Liver (tissue), 9 donors: Measurements from ENCODE around the gene SLC2A14. TPM values are rescaled to one million over a fixed set of nuclear protein-coding genes. Genes with fewer than 3 reads are reported as not detected.
"Not testable (repeated sequence)": the region's sequence is repeated elsewhere in the genome, so short reads cannot be mapped to it uniquely, and the experiment has no call there.

Source experiments
- DNase-seq: peaks from one replicate; pipeline ENCODE4 v3.0.0-alpha.2; 2017; ENCODE audit warnings: low spot score
- H3K27ac ChIP-seq, 2 donors: one replicate each; pipeline ENCODE4 v1.7.0; 2013; ENCODE audit warnings: inconsistent platforms in 2 of 2, low read length in 2 of 2, control low read depth in 1 of 2, low read depth in 1 of 2, mild to moderate bottlenecking in 1 of 2
- H3K27me3 ChIP-seq, 4 donors: one replicate each; pipeline versions ENCODE4 v1.6.1 to v1.7.0; 2013; ENCODE audit warnings: low read length in 3 of 4, inconsistent platforms in 1 of 4, mild to moderate bottlenecking in 1 of 4, moderate library complexity in 1 of 4; ENCODE audit not compliant: control insufficient read depth in 4 of 4, insufficient read depth in 4 of 4
- H3K36me3 ChIP-seq, 4 donors: one replicate each; pipeline versions ENCODE4 v1.6.1 to v1.7.0; 2013; ENCODE audit warnings: low read length in 3 of 4, mild to moderate bottlenecking in 3 of 4, low read depth in 1 of 4, moderate library complexity in 1 of 4; ENCODE audit not compliant: control insufficient read depth in 4 of 4, insufficient read depth in 3 of 4
- H3K4me1 ChIP-seq, 4 donors: one replicate each; pipeline versions ENCODE4 v1.6.1 to v1.7.0; 2013; ENCODE audit warnings: low read length in 3 of 4, mild to moderate bottlenecking in 3 of 4, moderate library complexity in 1 of 4; ENCODE audit not compliant: control insufficient read depth in 4 of 4, insufficient read depth in 4 of 4
- H3K4me3 ChIP-seq, 3 donors: one replicate each; pipeline versions ENCODE4 v1.6.1 to v1.7.0; 2013; ENCODE audit warnings: low read length in 3 of 3, control low read depth in 1 of 3, low read depth in 1 of 3, mild to moderate bottlenecking in 1 of 3
- H3K9ac ChIP-seq, 2 donors: one replicate each; pipeline ENCODE4 v1.7.0; 2013; ENCODE audit warnings: low read length in 2 of 2, mild to moderate bottlenecking in 2 of 2, moderate library complexity in 2 of 2, control low read depth in 1 of 2, low read depth in 1 of 2
- H3K9me3 ChIP-seq, 4 donors: one replicate each; pipeline versions ENCODE4 v1.6.1 to v1.7.0; 2013; ENCODE audit warnings: low read length in 3 of 4; ENCODE audit not compliant: control insufficient read depth in 4 of 4
- EGR1 ChIP-seq, 2 donors: IDR thresholded peaks; 2 replicates each; pipeline ENCODE4 v1.6.1; 2016 to 2018; ENCODE audit warnings: antibody characterized with exemption in 2 of 2, low read depth in 2 of 2
- FOXA1 ChIP-seq: IDR thresholded peaks from 2 replicates; pipeline ENCODE4 v1.6.1; 2016; ENCODE audit warnings: antibody characterized with exemption
- FOXA2 ChIP-seq: IDR thresholded peaks from 2 replicates; pipeline ENCODE4 v1.6.1; 2016; ENCODE audit warnings: antibody characterized with exemption
- GABPA ChIP-seq, 2 donors: IDR thresholded peaks in 1 of 2; conservative IDR thresholded peaks in 1 of 2; 2 replicates each; pipeline ENCODE4 v1.6.1; 2016; ENCODE audit warnings: antibody characterized with exemption in 2 of 2, mild to moderate bottlenecking in 1 of 2, moderate library complexity in 1 of 2
- HNF4A ChIP-seq, 2 donors: conservative IDR thresholded peaks; 2 replicates each; pipeline ENCODE4 v1.6.1; 2016; ENCODE audit warnings: antibody characterized with exemption in 2 of 2, mild to moderate bottlenecking in 2 of 2
- HNF4G ChIP-seq: IDR thresholded peaks from 2 replicates; pipeline ENCODE4 v1.6.1; 2016; ENCODE audit warnings: antibody characterized with exemption
- JUND ChIP-seq, 2 donors: IDR thresholded peaks; 2 replicates each; pipeline ENCODE4 v1.6.1; 2016; ENCODE audit warnings: antibody characterized with exemption in 2 of 2
- NR2F2 ChIP-seq: IDR thresholded peaks from 2 replicates; pipeline ENCODE4 v1.6.1; 2016; ENCODE audit warnings: antibody characterized with exemption
- RAD21 ChIP-seq, 2 donors: IDR thresholded peaks; 2 replicates each; pipeline ENCODE4 v1.6.1; 2016; ENCODE audit warnings: antibody characterized with exemption in 2 of 2, mild to moderate bottlenecking in 2 of 2
- RXRA ChIP-seq, 2 donors: IDR thresholded peaks; 2 replicates each; pipeline ENCODE4 v1.6.1; 2017 to 2018; ENCODE audit warnings: antibody characterized with exemption in 2 of 2, mild to moderate bottlenecking in 1 of 2
- SP1 ChIP-seq: IDR thresholded peaks from 2 replicates; pipeline ENCODE4 v1.6.1; 2018; ENCODE audit warnings: antibody characterized with exemption, mild to moderate bottlenecking
- TAF1 ChIP-seq: conservative IDR thresholded peaks from 2 replicates; pipeline ENCODE4 v1.6.1; 2016; ENCODE audit warnings: antibody characterized with exemption, mild to moderate bottlenecking
- YY1 ChIP-seq: IDR thresholded peaks from 2 replicates; pipeline ENCODE4 v1.6.1; 2016; ENCODE audit warnings: antibody characterized with exemption, mild to moderate bottlenecking
- WGBS: extraction: QIAGEN DNeasy Blood & Tissue Kit; methylation state at CpG from one replicate; pipeline ENCODE4 v1.1.7; 2013; 5-methylcytosine and 5-hydroxymethylcytosine counted together
- polyA plus RNA-seq, 2 donors: library from polyadenylated mRNA; stranded (reverse) in 1 of 2; unstranded in 1 of 2; fragments of 200-250 nt in 1 of 2; fragments of >200 nt in 1 of 2; fragmentation: Nextera tagmentation in 1 of 2; extraction: Ambion mirVana in 1 of 2; gene quantifications; one replicate each; pipeline versions ENCODE4 v1.2.1 to v1.2.3, GENCODE V29; 2013 to 2015
- total RNA-seq, 2 donors: library from RNA; depleted of rRNA; stranded (reverse); fragments of >200 nt; gene quantifications; one replicate each; pipeline ENCODE4 v1.2.3, GENCODE V29; 2014
- TF ChIP-seq, protein P1 (sequence below): fragments of 150-350 bp; IDR thresholded peaks from 2 replicates; pipeline ENCODE4 v1.5.1; 2017; ENCODE audit warnings: improper control_type of control experiment, low read depth, low read length; ENCODE audit not compliant: missing input control
- TF ChIP-seq, protein P2 (sequence below): IDR thresholded peaks from 2 replicates; pipeline ENCODE4 v1.6.1; 2016; ENCODE audit warnings: antibody characterized with exemption
- TF ChIP-seq, protein P3 (sequence below): IDR thresholded peaks from 2 replicates; pipeline ENCODE4 v1.6.1; 2016; ENCODE audit warnings: antibody characterized with exemption, mild to moderate bottlenecking
- donor health status: healthy.
- donor health status: healthy.
- donor health status: healthy.
- donor health status: healthy.
- donor health status: healthy.

The SLC2A14 gene
- total and polyA plus RNA-seq, 4 donors, result 22.7 TPM; not detected in 3

DNA sequence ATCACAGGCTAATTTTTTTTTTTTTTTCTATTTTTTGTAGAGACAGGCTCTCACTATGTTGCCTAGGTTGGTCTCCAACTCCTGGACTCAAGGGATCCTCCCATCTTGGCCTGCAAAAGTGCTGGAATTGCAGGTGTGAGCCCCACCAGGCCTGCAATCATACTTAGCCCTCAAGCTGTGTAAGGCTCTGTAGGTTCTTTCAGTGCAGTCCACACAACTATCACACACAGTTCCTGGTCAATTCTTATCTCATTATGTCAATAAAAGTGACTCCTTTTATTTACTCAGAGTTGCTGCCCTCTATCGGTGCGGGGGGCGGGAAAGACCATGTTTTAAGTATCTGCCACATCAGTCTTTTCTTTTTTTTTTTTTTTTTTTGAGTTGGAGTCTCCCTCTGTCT is 34.3 kb upstream of the SLC2A14 start:
- H3K4me1 ChIP-seq, result no peaks in the 10 kb centered on the region
- TF ChIP-seq HNF4A (conservative IDR thresholded peaks at IDR 0.05) (peak; percentile 51 to 55), EGR1 (IDR thresholded peaks at IDR 0.05; ENCODE audit: low read depth in 2 of 2) (no peak), TAF1 (no peak), JUND (IDR thresholded peaks at IDR 0.05) (peak; percentile 84 to 86), SP1 (peak; percentile 47), GABPA (IDR thresholded peaks at IDR 0.05 in 1 of 2, conservative IDR thresholded peaks at IDR 0.05 in 1 of 2) (no peak), HNF4G (no peak), RAD21 (IDR thresholded peaks at IDR 0.05) (peak; percentile 60 to 66), RXRA (IDR thresholded peaks at IDR 0.05) (peak in 1 of 2 donors; percentile 23), FOXA1 (peak; percentile 59), YY1 (no peak), NR2F2 (no peak), FOXA2 (peak; percentile 90)
- TF ChIP-seq, protein P1, sequence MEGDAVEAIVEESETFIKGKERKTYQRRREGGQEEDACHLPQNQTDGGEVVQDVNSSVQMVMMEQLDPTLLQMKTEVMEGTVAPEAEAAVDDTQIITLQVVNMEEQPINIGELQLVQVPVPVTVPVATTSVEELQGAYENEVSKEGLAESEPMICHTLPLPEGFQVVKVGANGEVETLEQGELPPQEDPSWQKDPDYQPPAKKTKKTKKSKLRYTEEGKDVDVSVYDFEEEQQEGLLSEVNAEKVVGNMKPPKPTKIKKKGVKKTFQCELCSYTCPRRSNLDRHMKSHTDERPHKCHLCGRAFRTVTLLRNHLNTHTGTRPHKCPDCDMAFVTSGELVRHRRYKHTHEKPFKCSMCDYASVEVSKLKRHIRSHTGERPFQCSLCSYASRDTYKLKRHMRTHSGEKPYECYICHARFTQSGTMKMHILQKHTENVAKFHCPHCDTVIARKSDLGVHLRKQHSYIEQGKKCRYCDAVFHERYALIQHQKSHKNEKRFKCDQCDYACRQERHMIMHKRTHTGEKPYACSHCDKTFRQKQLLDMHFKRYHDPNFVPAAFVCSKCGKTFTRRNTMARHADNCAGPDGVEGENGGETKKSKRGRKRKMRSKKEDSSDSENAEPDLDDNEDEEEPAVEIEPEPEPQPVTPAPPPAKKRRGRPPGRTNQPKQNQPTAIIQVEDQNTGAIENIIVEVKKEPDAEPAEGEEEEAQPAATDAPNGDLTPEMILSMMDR, result peak; percentile 56
- TF ChIP-seq, protein P2, sequence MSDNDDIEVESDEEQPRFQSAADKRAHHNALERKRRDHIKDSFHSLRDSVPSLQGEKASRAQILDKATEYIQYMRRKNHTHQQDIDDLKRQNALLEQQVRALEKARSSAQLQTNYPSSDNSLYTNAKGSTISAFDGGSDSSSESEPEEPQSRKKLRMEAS, result no peak
- TF ChIP-seq, protein P3, sequence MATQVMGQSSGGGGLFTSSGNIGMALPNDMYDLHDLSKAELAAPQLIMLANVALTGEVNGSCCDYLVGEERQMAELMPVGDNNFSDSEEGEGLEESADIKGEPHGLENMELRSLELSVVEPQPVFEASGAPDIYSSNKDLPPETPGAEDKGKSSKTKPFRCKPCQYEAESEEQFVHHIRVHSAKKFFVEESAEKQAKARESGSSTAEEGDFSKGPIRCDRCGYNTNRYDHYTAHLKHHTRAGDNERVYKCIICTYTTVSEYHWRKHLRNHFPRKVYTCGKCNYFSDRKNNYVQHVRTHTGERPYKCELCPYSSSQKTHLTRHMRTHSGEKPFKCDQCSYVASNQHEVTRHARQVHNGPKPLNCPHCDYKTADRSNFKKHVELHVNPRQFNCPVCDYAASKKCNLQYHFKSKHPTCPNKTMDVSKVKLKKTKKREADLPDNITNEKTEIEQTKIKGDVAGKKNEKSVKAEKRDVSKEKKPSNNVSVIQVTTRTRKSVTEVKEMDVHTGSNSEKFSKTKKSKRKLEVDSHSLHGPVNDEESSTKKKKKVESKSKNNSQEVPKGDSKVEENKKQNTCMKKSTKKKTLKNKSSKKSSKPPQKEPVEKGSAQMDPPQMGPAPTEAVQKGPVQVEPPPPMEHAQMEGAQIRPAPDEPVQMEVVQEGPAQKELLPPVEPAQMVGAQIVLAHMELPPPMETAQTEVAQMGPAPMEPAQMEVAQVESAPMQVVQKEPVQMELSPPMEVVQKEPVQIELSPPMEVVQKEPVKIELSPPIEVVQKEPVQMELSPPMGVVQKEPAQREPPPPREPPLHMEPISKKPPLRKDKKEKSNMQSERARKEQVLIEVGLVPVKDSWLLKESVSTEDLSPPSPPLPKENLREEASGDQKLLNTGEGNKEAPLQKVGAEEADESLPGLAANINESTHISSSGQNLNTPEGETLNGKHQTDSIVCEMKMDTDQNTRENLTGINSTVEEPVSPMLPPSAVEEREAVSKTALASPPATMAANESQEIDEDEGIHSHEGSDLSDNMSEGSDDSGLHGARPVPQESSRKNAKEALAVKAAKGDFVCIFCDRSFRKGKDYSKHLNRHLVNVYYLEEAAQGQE, result no peak
- H3K36me3 ChIP-seq, result no peaks in the 10 kb centered on the region
- no peak overlapping the region for H3K27ac ChIP-seq
- 10% methylated on average over 3 of the region's 3 CpGs for WGBS
- no peaks in the 10 kb centered on the region for H3K9me3 ChIP-seq
- H3K9ac ChIP-seq, result no peak overlapping the region
- H3K27me3 ChIP-seq, result no peaks in the 10 kb centered on the region
- peak; percentile 69 for DNase-seq
- no peak overlapping the region for H3K4me3 ChIP-seq

DNA sequence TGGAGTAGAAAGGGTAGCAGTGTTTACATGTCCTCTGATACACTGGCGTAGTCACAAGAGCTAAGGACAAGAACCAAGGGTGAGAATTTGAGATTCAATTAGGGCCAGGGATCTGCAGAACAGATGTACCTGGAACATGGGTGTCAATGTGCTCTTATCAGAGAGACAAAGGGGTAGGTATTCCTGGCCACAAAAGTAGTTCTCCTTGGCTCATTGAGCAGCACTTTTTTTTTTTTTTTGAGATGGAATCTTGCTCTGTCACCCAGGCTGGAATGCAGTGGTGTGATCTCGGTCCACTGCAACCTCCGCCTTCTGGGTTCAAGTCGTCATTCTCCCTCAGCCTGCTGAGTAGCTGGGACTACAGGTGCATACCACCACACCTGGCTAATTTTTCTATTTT is 33.6 kb upstream of the SLC2A14 start:
- not testable (repeated sequence) for H3K27ac ChIP-seq
- 81% methylated on average over 4 of the region's 4 CpGs for WGBS

DNA sequence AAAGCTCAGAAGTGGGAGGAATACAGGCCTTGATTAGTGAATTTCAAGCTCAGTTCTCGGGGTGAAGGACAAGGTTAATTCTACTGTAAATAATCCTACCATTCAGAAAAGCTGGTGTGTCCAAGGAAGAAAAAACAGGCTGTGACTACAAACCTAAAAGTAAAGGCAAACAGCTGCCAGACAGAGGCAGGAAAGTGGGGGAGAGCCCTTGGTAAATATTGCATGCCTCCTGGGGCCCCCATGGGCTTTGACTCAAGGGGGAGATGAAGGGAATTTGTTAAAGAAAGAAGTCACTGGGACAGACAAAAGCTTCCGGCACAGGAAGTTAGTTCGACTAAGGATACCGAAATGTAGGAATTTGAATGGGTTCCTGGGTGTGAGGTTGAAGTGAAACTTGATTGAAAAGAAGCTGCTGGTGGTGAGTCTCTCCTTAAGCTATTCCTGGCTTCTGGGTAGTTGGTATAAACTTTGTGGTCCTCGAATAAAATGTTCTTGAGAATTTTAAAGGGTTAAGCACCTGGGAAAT is 32.9 kb upstream of the SLC2A14 start:
- not testable (repeated sequence) for H3K4me3 ChIP-seq, H3K9ac ChIP-seq, H3K4me1 ChIP-seq, DNase-seq, H3K27me3 ChIP-seq, H3K36me3 ChIP-seq, H3K9me3 ChIP-seq, H3K27ac ChIP-seq
- WGBS, result 64% methylated on average over 2 of the region's 5 CpGs

More for the DNA sequence above, 33.6 kb upstream of the SLC2A14 start:
- H3K9ac ChIP-seq, DNase-seq, H3K27me3 ChIP-seq, H3K9me3 ChIP-seq, H3K4me3 ChIP-seq, H3K36me3 ChIP-seq, H3K4me1 ChIP-seq: not testable (repeated sequence)
